HG03103 (cell line): Measurements from ENCODE around the gene CLSTN3.

Source experiments
- ATAC-seq: cut with Tn5 transposase; IDR thresholded peaks from one replicate; pipeline ENCODE4 v1.9.1; 2021; ENCODE audit warnings: low read depth; ENCODE audit not compliant: unreplicated experiment

CLSTN3 gene

GRCh38 chr12:7123806-7124522, 6.2 kb upstream of the CLSTN3 start:
- no peak for ATAC-seq

GRCh38 chr12:7125632-7126227, 4.4 kb upstream of the CLSTN3 start:
- no peak for ATAC-seq

GRCh38 chr12:7127916-7128626, 2.1 kb upstream of the CLSTN3 start:
- no peak for ATAC-seq

GRCh38 chr12:7128681-7129286, 1.4 kb upstream of the CLSTN3 start, which contains the start of gene RBP5:
Gene RBP5 (minus strand): TSS chr12:7128889. CDS start chr12:7128775, 114 bp downstream.
- ATAC-seq: no peak

GRCh38 chr12:7129287-7129871, 792 bp upstream of the CLSTN3 start:
- ATAC-seq: no peak

- ATAC-seq: peak; percentile 40
Measured at GRCh38 chr12:7130701-7131501, 730 bp downstream of the CLSTN3 start.

- no peak for ATAC-seq
Measured at GRCh38 chr12:7131502-7131866, 1.3 kb downstream of the CLSTN3 start.

- no peak for ATAC-seq
Measured at GRCh38 chr12:7134396-7135166, 4.4 kb downstream of the CLSTN3 start.

- no peak for ATAC-seq
Measured at GRCh38 chr12:7136071-7136470, 5.9 kb downstream of the CLSTN3 start.

GRCh38 chr12:7136676-7137075, 6.5 kb downstream of the CLSTN3 start:
- no peak for ATAC-seq

GRCh38 chr12:7137908-7138307, 7.7 kb downstream of the CLSTN3 start:
- no peak for ATAC-seq

- no peak for ATAC-seq
Measured at GRCh38 chr12:7139200-7139599, 9.0 kb downstream of the CLSTN3 start.

- ATAC-seq: no peak
Measured at GRCh38 chr12:7141351-7142005, 11.3 kb downstream of the CLSTN3 start.

- ATAC-seq: no peak
Measured at GRCh38 chr12:7142056-7142644, 12.0 kb downstream of the CLSTN3 start.

GRCh38 chr12:7142809-7143465, 12.8 kb downstream of the CLSTN3 start:
- ATAC-seq: no peak

- no peak for ATAC-seq
Measured at GRCh38 chr12:7143564-7143963, 13.4 kb downstream of the CLSTN3 start.

- ATAC-seq: no peak
Measured at GRCh38 chr12:7144414-7145120, 14.4 kb downstream of the CLSTN3 start.
